H9 (cell line): ENCODE measurements around the gene PPTC7. TPM values are rescaled to one million over a fixed set of nuclear protein-coding genes. Genes with fewer than 3 reads are reported as not detected.

Experiments used
- DNase-seq: peaks from one replicate; pipeline ENCODE4 v3.0.0-alpha.2; 2017
- H2AFZ ChIP-seq: one replicate; pipeline ENCODE4 v1.6.1; 2013; ENCODE audit warnings: mild to moderate bottlenecking, low read length, control low read depth, moderate library complexity
- H2AK5ac ChIP-seq: 2 replicates; pipeline ENCODE4 v1.6.1; 2013; ENCODE audit warnings: low read length, control low read depth, mixed read lengths; ENCODE audit not compliant: insufficient read length
- H2BK120ac ChIP-seq: one replicate; pipeline ENCODE4 v1.6.1; 2013; ENCODE audit warnings: low read depth, mild to moderate bottlenecking, low read length, control low read depth, inconsistent platforms; ENCODE audit not compliant: poor library complexity, severe bottlenecking
- H2BK12ac ChIP-seq: 2 replicates; pipeline ENCODE4 v1.6.1; 2013; ENCODE audit warnings: low read length, control low read depth, mixed read lengths, low read depth; ENCODE audit not compliant: insufficient read length
- H2BK15ac ChIP-seq: 2 replicates; pipeline ENCODE4 v1.6.1; 2013; ENCODE audit warnings: low read depth, low read length, control low read depth
- H2BK20ac ChIP-seq: one replicate; pipeline ENCODE4 v1.6.1; 2013; ENCODE audit warnings: low read depth, mild to moderate bottlenecking, low read length, control low read depth, inconsistent platforms; ENCODE audit not compliant: poor library complexity, severe bottlenecking
- H2BK5ac ChIP-seq: 2 replicates; pipeline ENCODE4 v1.6.1; 2013; ENCODE audit warnings: low read length, control low read depth, mixed read lengths; ENCODE audit not compliant: insufficient read length
- H3K14ac ChIP-seq: 2 replicates; pipeline ENCODE4 v1.6.1; 2013; ENCODE audit warnings: low read length, control low read depth; ENCODE audit not compliant: insufficient read depth
- H3K18ac ChIP-seq: 2 replicates; pipeline ENCODE4 v1.6.1; 2013; ENCODE audit warnings: low read depth, mild to moderate bottlenecking, mixed read lengths, low read length, control low read depth; ENCODE audit not compliant: insufficient read length
- H3K23ac ChIP-seq: 2 replicates; pipeline ENCODE4 v1.6.1; 2013; ENCODE audit warnings: low read length, control low read depth, mixed read lengths, low read depth; ENCODE audit not compliant: insufficient read length
- H3K23me2 ChIP-seq: 2 replicates; pipeline ENCODE4 v1.6.1; 2013; ENCODE audit warnings: low read depth, mild to moderate bottlenecking, mixed read lengths, low read length, control low read depth; ENCODE audit not compliant: insufficient read length, poor library complexity, severe bottlenecking
- H3K27ac ChIP-seq: 2 replicates; pipeline ENCODE4 v1.5.1; 2013; ENCODE audit warnings: low read length, control low read depth, mixed read lengths, low read depth; ENCODE audit not compliant: insufficient read length
- H3K27me3 ChIP-seq: 2 replicates; pipeline ENCODE4 v1.6.1; 2013; ENCODE audit warnings: low read length, control low read depth, inconsistent platforms; ENCODE audit not compliant: insufficient read depth
- H3K4ac ChIP-seq: 2 replicates; pipeline ENCODE4 v1.6.1; 2013; ENCODE audit warnings: low read depth, mild to moderate bottlenecking, control low read depth, inconsistent platforms, low read length, moderate library complexity
- H3K4me1 ChIP-seq: 2 replicates; pipeline ENCODE4 v1.6.1; 2013; ENCODE audit warnings: low read length, control low read depth, inconsistent platforms; ENCODE audit not compliant: insufficient read depth
- H3K4me2 ChIP-seq: 2 replicates; pipeline ENCODE4 v1.6.1; 2013; ENCODE audit warnings: low read length, control low read depth, mixed read lengths; ENCODE audit not compliant: insufficient read length, insufficient read depth
- H3K56ac ChIP-seq: 2 replicates; pipeline ENCODE4 v1.6.1; 2013; ENCODE audit warnings: low read depth, mild to moderate bottlenecking, mixed read lengths, low read length, control low read depth; ENCODE audit not compliant: insufficient read length
- H3K79me1 ChIP-seq: 2 replicates; pipeline ENCODE4 v1.6.1; 2013; ENCODE audit warnings: low read depth, mild to moderate bottlenecking, moderate library complexity, low read length, control low read depth, inconsistent platforms; ENCODE audit not compliant: insufficient read depth, poor library complexity, severe bottlenecking
- H3K79me2 ChIP-seq: 2 replicates; pipeline ENCODE4 v1.6.1; 2013; ENCODE audit warnings: low read length, control low read depth, inconsistent platforms; ENCODE audit not compliant: insufficient read depth
- H3K9ac ChIP-seq: 2 replicates; pipeline ENCODE4 v1.6.1; 2013; ENCODE audit warnings: low read length, control low read depth, mixed read lengths; ENCODE audit not compliant: insufficient read length; ENCODE audit errors: extremely low read depth
- H3K9me3 ChIP-seq: one replicate; pipeline ENCODE4 v1.6.1; 2013; ENCODE audit warnings: low read depth, low read length, inconsistent platforms; ENCODE audit not compliant: control insufficient read depth
- H3T11ph ChIP-seq: one replicate; pipeline ENCODE4 v1.6.1; 2013; ENCODE audit warnings: mild to moderate bottlenecking, low read length, control low read depth, inconsistent platforms
- H4K20me1 ChIP-seq: one replicate; pipeline ENCODE4 v1.6.1; 2013; ENCODE audit not compliant: control insufficient read depth, insufficient read length, insufficient read depth
- H4K5ac ChIP-seq: 2 replicates; pipeline ENCODE4 v1.6.1; 2013; ENCODE audit warnings: low read depth, mild to moderate bottlenecking, mixed read lengths, low read length, control low read depth; ENCODE audit not compliant: insufficient read length
- H4K8ac ChIP-seq: replicated peaks from 2 replicates; pipeline ENCODE4 v1.6.1; 2013; ENCODE audit warnings: low read length, control low read depth, mixed read lengths, low read depth; ENCODE audit not compliant: insufficient read length
- H4K91ac ChIP-seq: 2 replicates; pipeline ENCODE4 v1.6.1; 2013; ENCODE audit warnings: low read depth, mild to moderate bottlenecking, moderate library complexity, mixed read lengths, low read length, control low read depth; ENCODE audit not compliant: insufficient read length
- H3K27ac Mint-ChIP-seq, 3 experiments: 2 replicates in 2 of 3; 3 replicates in 1 of 3; pipeline ENCODE4 v1.8.0; 2020 to 2021; ENCODE audit warnings: mixed read lengths in 3 of 3, mild to moderate bottlenecking in 1 of 3, moderate library complexity in 1 of 3
- H3K27me3 Mint-ChIP-seq: 2 replicates; pipeline ENCODE4 v1.8.0; 2021; ENCODE audit warnings: low read depth, mild to moderate bottlenecking, moderate library complexity, mixed read lengths
- H3K36me3 Mint-ChIP-seq, 3 experiments: 2 replicates in 2 of 3; 3 replicates in 1 of 3; pipeline ENCODE4 v1.8.0; 2020 to 2021; ENCODE audit warnings: low read depth in 3 of 3, mixed read lengths in 3 of 3; ENCODE audit not compliant: insufficient read depth in 1 of 3
- H3K4me1 Mint-ChIP-seq, 2 experiments: 2 replicates each; pipeline ENCODE4 v1.8.0; 2020; ENCODE audit warnings: mixed read lengths in 2 of 2
- H3K4me3 Mint-ChIP-seq, 2 experiments: 2 replicates in 1 of 2; 3 replicates in 1 of 2; pipeline ENCODE4 v1.8.0; 2020 to 2021; ENCODE audit warnings: mild to moderate bottlenecking in 2 of 2, mixed read lengths in 2 of 2, moderate library complexity in 1 of 2
- H3K9me3 Mint-ChIP-seq, 2 experiments: 2 replicates in 1 of 2; 3 replicates in 1 of 2; pipeline ENCODE4 v1.8.0; 2020; ENCODE audit warnings: mild to moderate bottlenecking in 2 of 2, mixed read lengths in 2 of 2, moderate library complexity in 1 of 2
- WGBS: extraction: QIAGEN DNeasy Blood & Tissue Kit; methylation state at CpG from one replicate; pipeline ENCODE4 v1.1.7; 2013; ENCODE audit warnings: missing lambda C conversion rate, low lambda C conversion rate, mixed read lengths; ENCODE audit not compliant: insufficient read length; ENCODE audit errors: extremely low coverage; 5-methylcytosine and 5-hydroxymethylcytosine counted together
- total RNA-seq: library from RNA; stranded (reverse); gene quantifications from 2 replicates; pipeline ENCODE4 v1.2.1, GENCODE V29; 2021
- TF ChIP-seq, protein P1 (sequence below): fragments of 200-600 bp; sonication (generic); conservative IDR thresholded peaks from 3 replicates; pipeline ENCODE4 v1.8.0; 2021; ENCODE audit warnings: antibody characterized with exemption, mild to moderate bottlenecking

Gene PPTC7
- total RNA-seq, 1 experiment from 2014 or later, result 15.8 TPM

DNA sequence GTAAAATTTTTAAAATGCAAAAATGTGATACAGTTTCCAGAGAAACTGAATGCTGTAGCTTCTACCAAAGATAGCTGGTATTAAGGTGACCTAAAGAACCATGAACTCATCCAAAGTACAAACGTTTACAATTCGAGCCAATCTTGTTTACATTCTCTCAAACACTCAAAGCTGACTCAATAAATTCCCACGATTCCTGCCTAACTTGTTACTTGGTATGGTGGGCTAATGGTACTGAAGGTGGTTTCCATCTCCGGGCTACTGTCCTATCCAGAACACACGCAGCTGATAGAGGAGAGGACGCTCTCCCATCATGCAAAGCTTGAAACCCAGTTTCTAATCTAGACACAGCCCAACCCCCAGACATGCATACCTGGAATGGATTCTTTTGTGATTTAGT, 49.5 kb downstream of the PPTC7 start:
- Histone ChIP-seq H3K14ac (no peak overlapping the region), H4K91ac (no peak overlapping the region), H3K18ac (no peak overlapping the region), H3K4me1 (no peaks in the 10 kb centered on the region), H3K56ac (no peak overlapping the region), H3K23me2 (no peaks in the 10 kb centered on the region), H4K8ac (no peak overlapping the region), H3K79me1 (no peaks in the 10 kb centered on the region), H2BK5ac (no peak overlapping the region), H4K20me1 (no peaks in the 10 kb centered on the region), H2BK20ac (no peak overlapping the region), H2AFZ (no peak overlapping the region), H4K5ac (no peak overlapping the region), H2AK5ac (no peak overlapping the region), H3K79me2 (no peaks in the 10 kb centered on the region; the same call in 1 of the 2 replicates), H3K9me3 (no peaks in the 10 kb centered on the region), H2BK15ac (no peak overlapping the region), H2BK12ac (no peak overlapping the region), H3K27ac (no peak overlapping the region), H2BK120ac (no peak overlapping the region), H3K9ac (no peak overlapping the region), H3K4ac (no peak overlapping the region), H3T11ph (no peak overlapping the region), H3K27me3 (no peaks in the 10 kb centered on the region), H3K4me2 (no peak overlapping the region), H3K23ac (no peak overlapping the region)
- no peak for DNase-seq
- Mint-ChIP-seq H3K9me3 (no peaks in the 10 kb centered on the region), H3K4me3 (no peak overlapping the region), H3K27ac (no peak overlapping the region), H3K4me1 (peaks cover 3 to 4% of the 10 kb centered on the region in 2 experiments; a peak in 3 of 4 replicates), H3K36me3 (peaks cover 5 to 31% (median 16%) of the 10 kb centered on the region in 3 experiments; a peak in 6 of 7 replicates), H3K27me3 (no peaks in the 10 kb centered on the region)
- TF ChIP-seq, protein P1, sequence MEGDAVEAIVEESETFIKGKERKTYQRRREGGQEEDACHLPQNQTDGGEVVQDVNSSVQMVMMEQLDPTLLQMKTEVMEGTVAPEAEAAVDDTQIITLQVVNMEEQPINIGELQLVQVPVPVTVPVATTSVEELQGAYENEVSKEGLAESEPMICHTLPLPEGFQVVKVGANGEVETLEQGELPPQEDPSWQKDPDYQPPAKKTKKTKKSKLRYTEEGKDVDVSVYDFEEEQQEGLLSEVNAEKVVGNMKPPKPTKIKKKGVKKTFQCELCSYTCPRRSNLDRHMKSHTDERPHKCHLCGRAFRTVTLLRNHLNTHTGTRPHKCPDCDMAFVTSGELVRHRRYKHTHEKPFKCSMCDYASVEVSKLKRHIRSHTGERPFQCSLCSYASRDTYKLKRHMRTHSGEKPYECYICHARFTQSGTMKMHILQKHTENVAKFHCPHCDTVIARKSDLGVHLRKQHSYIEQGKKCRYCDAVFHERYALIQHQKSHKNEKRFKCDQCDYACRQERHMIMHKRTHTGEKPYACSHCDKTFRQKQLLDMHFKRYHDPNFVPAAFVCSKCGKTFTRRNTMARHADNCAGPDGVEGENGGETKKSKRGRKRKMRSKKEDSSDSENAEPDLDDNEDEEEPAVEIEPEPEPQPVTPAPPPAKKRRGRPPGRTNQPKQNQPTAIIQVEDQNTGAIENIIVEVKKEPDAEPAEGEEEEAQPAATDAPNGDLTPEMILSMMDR, result no peak
- no CpG with 5 or more reads among the region's 6 CpGs for WGBS
